ENCODE measurements around the gene USF1. TPM values are rescaled to one million over a fixed set of nuclear protein-coding genes. Genes with fewer than 3 reads are reported as not detected.

Gene USF1
- total and polyA plus RNA-seq, 2 experiments from 2014 or later = 23.8 to 74.8 TPM

GRCh38 chr1:161037661-161038522 is 7.9 kb downstream of the USF1 start:
- Mint-ChIP-seq H3K4me3 (peak overlapping the region; percentile 89), H3K27ac (peak overlapping the region; percentile 87), H3K27me3 (ENCODE audit: insufficient read depth, low read depth, poor library complexity) (peaks cover 8% of the 10 kb centered on the region), H3K4me1 (peaks cover 42% of the 10 kb centered on the region), H3K36me3 (ENCODE audit: low read depth) (peaks cover 41% of the 10 kb centered on the region), H3K9me3 (no peaks in the 10 kb centered on the region; the same call in 2 of the 3 replicates)
- Histone ChIP-seq H3F3A (replicated peaks; ENCODE audit: low read depth) (peaks cover 41% of the 10 kb centered on the region), H3K36me3 (ENCODE audit: insufficient read depth) (peaks cover 15% of the 10 kb centered on the region), H2AFZ (peak overlapping the region; percentile 89), H3K4me2 (peak overlapping the region; percentile 96), H3K4me3 (peak overlapping the region; percentile 98), H3K27me3 (ENCODE audit: insufficient read depth) (no peaks in the 10 kb centered on the region), H3K27ac (ENCODE audit: low read depth) (peak overlapping the region; percentile 70), H3K4me1 (ENCODE audit: insufficient read depth) (peaks cover 36% of the 10 kb centered on the region), H4K20me1 (replicated peaks; ENCODE audit: insufficient read depth) (no peaks in the 10 kb centered on the region; the same call in 1 of the 2 replicates), H3K79me2 (replicated peaks; ENCODE audit: insufficient read depth) (peaks cover 22% of the 10 kb centered on the region), H3K9me2 (ENCODE audit: insufficient read depth) (no peaks in the 10 kb centered on the region)
- DNase-seq (ENCODE audit: low spot score) (peak; percentile 54), ATAC-seq (peak; percentile 37)
- TF ChIP-seq NANOG (IDR thresholded peaks at IDR 0.05; ENCODE audit: borderline replicate concordance) (no peak), EZH2 (IDR thresholded peaks at IDR 0.05; ENCODE audit: low read depth, unreplicated experiment) (no peak), JUNB (IDR thresholded peaks at IDR 0.05; ENCODE audit: unreplicated experiment) (no peak), REST (IDR thresholded peaks at IDR 0.05; ENCODE audit: unreplicated experiment) (no peak), ZNF114 (CRISPR knock-in tag; IDR thresholded peaks at IDR 0.05) (no peak), POLR2AphosphoS5 (IDR thresholded peaks at IDR 0.05; ENCODE audit: low read depth) (no peak), EZH2phosphoT487 (IDR thresholded peaks at IDR 0.05; ENCODE audit: unreplicated experiment) (no peak), ZNF331 (CRISPR knock-in tag; IDR thresholded peaks at IDR 0.05; ENCODE audit: low read depth) (no peak), ETS1 (IDR thresholded peaks at IDR 0.05) (no peak), CREB1 (CRISPR knock-in tag; IDR thresholded peaks at IDR 0.05; ENCODE audit: low read depth) (no peak), STAT1 (IDR thresholded peaks at IDR 0.05; ENCODE audit: unreplicated experiment) (no peak)
- TF ChIP-seq, protein P1, sequence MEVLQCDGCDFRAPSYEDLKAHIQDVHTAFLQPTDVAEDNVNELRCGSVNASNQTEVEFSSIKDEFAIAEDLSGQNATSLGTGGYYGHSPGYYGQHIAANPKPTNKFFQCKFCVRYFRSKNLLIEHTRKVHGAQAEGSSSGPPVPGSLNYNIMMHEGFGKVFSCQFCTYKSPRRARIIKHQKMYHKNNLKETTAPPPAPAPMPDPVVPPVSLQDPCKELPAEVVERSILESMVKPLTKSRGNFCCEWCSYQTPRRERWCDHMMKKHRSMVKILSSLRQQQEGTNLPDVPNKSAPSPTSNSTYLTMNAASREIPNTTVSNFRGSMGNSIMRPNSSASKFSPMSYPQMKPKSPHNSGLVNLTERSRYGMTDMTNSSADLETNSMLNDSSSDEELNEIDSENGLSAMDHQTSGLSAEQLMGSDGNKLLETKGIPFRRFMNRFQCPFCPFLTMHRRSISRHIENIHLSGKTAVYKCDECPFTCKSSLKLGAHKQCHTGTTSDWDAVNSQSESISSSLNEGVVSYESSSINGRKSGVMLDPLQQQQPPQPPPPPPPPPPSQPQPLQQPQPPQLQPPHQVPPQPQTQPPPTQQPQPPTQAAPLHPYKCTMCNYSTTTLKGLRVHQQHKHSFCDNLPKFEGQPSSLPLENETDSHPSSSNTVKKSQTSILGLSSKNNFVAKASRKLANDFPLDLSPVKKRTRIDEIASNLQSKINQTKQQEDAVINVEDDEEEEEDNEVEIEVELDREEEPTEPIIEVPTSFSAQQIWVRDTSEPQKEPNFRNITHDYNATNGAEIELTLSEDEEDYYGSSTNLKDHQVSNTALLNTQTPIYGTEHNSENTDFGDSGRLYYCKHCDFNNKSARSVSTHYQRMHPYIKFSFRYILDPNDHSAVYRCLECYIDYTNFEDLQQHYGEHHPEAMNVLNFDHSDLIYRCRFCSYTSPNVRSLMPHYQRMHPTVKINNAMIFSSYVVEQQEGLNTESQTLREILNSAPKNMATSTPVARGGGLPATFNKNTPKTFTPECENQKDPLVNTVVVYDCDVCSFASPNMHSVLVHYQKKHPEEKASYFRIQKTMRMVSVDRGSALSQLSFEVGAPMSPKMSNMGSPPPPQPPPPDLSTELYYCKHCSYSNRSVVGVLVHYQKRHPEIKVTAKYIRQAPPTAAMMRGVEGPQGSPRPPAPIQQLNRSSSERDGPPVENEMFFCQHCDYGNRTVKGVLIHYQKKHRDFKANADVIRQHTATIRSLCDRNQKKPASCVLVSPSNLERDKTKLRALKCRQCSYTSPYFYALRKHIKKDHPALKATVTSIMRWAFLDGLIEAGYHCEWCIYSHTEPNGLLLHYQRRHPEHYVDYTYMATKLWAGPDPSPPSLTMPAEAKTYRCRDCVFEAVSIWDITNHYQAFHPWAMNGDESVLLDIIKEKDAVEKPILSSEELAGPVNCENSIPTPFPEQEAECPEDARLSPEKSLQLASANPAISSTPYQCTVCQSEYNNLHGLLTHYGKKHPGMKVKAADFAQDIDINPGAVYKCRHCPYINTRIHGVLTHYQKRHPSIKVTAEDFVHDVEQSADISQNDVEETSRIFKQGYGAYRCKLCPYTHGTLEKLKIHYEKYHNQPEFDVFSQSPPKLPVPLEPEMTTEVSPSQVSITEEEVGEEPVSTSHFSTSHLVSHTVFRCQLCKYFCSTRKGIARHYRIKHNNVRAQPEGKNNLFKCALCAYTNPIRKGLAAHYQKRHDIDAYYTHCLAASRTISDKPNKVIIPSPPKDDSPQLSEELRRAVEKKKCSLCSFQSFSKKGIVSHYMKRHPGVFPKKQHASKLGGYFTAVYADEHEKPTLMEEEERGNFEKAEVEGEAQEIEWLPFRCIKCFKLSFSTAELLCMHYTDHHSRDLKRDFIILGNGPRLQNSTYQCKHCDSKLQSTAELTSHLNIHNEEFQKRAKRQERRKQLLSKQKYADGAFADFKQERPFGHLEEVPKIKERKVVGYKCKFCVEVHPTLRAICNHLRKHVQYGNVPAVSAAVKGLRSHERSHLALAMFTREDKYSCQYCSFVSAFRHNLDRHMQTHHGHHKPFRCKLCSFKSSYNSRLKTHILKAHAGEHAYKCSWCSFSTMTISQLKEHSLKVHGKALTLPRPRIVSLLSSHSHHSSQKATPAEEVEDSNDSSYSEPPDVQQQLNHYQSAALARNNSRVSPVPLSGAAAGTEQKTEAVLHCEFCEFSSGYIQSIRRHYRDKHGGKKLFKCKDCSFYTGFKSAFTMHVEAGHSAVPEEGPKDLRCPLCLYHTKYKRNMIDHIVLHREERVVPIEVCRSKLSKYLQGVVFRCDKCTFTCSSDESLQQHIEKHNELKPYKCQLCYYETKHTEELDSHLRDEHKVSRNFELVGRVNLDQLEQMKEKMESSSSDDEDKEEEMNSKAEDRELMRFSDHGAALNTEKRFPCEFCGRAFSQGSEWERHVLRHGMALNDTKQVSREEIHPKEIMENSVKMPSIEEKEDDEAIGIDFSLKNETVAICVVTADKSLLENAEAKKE (CRISPR knock-in tag; IDR thresholded peaks at IDR 0.05) = no peak
- TF ChIP-seq, protein P2, sequence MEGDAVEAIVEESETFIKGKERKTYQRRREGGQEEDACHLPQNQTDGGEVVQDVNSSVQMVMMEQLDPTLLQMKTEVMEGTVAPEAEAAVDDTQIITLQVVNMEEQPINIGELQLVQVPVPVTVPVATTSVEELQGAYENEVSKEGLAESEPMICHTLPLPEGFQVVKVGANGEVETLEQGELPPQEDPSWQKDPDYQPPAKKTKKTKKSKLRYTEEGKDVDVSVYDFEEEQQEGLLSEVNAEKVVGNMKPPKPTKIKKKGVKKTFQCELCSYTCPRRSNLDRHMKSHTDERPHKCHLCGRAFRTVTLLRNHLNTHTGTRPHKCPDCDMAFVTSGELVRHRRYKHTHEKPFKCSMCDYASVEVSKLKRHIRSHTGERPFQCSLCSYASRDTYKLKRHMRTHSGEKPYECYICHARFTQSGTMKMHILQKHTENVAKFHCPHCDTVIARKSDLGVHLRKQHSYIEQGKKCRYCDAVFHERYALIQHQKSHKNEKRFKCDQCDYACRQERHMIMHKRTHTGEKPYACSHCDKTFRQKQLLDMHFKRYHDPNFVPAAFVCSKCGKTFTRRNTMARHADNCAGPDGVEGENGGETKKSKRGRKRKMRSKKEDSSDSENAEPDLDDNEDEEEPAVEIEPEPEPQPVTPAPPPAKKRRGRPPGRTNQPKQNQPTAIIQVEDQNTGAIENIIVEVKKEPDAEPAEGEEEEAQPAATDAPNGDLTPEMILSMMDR (conservative IDR thresholded peaks at IDR 0.05; ENCODE audit: low read depth in 2 of 2) = no peak

Data from GM23338 (cell line).